Nephron (organoid): Measurements from ENCODE around the gene RIMBP2.

ENCODE experiments used
- H3K27ac Mint-ChIP-seq, 3 experiments: 2 replicates each; pipeline ENCODE4 v1.8.0; 2020; ENCODE audit warnings: mixed read lengths in 3 of 3, mild to moderate bottlenecking in 2 of 3, moderate library complexity in 1 of 3
- H3K27me3 Mint-ChIP-seq: 2 replicates; pipeline ENCODE4 v1.8.0; 2021; ENCODE audit warnings: low read depth, mild to moderate bottlenecking, moderate library complexity, mixed read lengths
- H3K36me3 Mint-ChIP-seq: 2 replicates; pipeline ENCODE4 v1.8.0; 2020; ENCODE audit warnings: low read depth, mixed read lengths
- H3K4me1 Mint-ChIP-seq: 2 replicates; pipeline ENCODE4 v1.8.0; 2020; ENCODE audit warnings: mixed read lengths
- H3K4me3 Mint-ChIP-seq, 3 experiments: 2 replicates each; pipeline ENCODE4 v1.8.0; 2020; ENCODE audit warnings: mild to moderate bottlenecking in 3 of 3, mixed read lengths in 3 of 3, moderate library complexity in 2 of 3
- H3K9me3 Mint-ChIP-seq: 2 replicates; pipeline ENCODE4 v1.8.0; 2020; ENCODE audit warnings: mixed read lengths
- TF ChIP-seq, protein P1 (sequence below), 3 experiments: fragments of 200-600 bp; sonication (generic); IDR thresholded peaks; one replicate each; pipeline ENCODE4 v1.5.0; 2021; ENCODE audit warnings: antibody characterized with exemption in 3 of 3; ENCODE audit not compliant: unreplicated experiment in 3 of 3

Gene RIMBP2

GRCh38 chr12:130621696-130622298, 94.3 kb downstream of the RIMBP2 start:
- Mint-ChIP-seq H3K9me3 (peaks cover 14% of the 10 kb centered on the region), H3K4me1 (no peaks in the 10 kb centered on the region), H3K36me3 (no peaks in the 10 kb centered on the region), H3K27ac (no peak overlapping the region), H3K27me3 (no peaks in the 10 kb centered on the region), H3K4me3 (no peak overlapping the region)
- TF ChIP-seq, protein P1, sequence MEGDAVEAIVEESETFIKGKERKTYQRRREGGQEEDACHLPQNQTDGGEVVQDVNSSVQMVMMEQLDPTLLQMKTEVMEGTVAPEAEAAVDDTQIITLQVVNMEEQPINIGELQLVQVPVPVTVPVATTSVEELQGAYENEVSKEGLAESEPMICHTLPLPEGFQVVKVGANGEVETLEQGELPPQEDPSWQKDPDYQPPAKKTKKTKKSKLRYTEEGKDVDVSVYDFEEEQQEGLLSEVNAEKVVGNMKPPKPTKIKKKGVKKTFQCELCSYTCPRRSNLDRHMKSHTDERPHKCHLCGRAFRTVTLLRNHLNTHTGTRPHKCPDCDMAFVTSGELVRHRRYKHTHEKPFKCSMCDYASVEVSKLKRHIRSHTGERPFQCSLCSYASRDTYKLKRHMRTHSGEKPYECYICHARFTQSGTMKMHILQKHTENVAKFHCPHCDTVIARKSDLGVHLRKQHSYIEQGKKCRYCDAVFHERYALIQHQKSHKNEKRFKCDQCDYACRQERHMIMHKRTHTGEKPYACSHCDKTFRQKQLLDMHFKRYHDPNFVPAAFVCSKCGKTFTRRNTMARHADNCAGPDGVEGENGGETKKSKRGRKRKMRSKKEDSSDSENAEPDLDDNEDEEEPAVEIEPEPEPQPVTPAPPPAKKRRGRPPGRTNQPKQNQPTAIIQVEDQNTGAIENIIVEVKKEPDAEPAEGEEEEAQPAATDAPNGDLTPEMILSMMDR (IDR thresholded peaks at IDR 0.05; ENCODE audit: unreplicated experiment in 3 of 3) = no peak

- TF ChIP-seq, protein P1 (IDR thresholded peaks at IDR 0.05; ENCODE audit: unreplicated experiment in 3 of 3) = no peak
- peaks cover 14% of the 10 kb centered on the region for H3K9me3 Mint-ChIP-seq
These were observed 95.3 kb downstream of the RIMBP2 start for GRCh38 chr12:130620756-130621155.

DNA sequence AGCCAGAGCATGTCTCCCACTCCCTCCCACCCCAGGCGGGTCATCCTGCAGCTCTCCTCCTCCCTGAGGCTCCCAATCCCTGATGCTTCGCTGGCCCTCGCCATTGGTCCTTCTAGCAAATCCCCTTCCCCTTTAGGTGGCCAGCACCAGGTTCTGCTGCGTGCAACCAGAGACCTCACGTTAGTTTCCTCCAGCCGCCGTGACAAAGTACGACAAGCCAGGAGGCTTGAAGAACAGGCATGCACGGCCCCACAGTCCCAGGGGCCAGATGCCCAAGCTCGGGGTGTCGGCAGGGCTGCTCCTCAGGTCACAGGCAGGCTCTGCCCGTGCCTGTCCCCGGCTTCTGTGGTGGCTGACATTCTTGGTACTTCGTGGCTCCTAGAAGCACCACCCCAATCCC, 95.8 kb downstream of the RIMBP2 start:
- Mint-ChIP-seq H3K9me3 (peaks cover 14% of the 10 kb centered on the region), H3K27ac (no peak overlapping the region), H3K4me3 (no peak overlapping the region), H3K4me1 (no peaks in the 10 kb centered on the region), H3K36me3 (no peaks in the 10 kb centered on the region), H3K27me3 (no peaks in the 10 kb centered on the region)
- TF ChIP-seq, protein P1 (IDR thresholded peaks at IDR 0.05; ENCODE audit: unreplicated experiment in 3 of 3) = no peak

More at GRCh38 chr12:130620756-130621155, 95.3 kb downstream of the RIMBP2 start:
- Mint-ChIP-seq H3K27me3 (no peaks in the 10 kb centered on the region), H3K36me3 (no peaks in the 10 kb centered on the region), H3K4me3 (no peak overlapping the region), H3K27ac (no peak overlapping the region), H3K4me1 (no peaks in the 10 kb centered on the region)

DNA sequence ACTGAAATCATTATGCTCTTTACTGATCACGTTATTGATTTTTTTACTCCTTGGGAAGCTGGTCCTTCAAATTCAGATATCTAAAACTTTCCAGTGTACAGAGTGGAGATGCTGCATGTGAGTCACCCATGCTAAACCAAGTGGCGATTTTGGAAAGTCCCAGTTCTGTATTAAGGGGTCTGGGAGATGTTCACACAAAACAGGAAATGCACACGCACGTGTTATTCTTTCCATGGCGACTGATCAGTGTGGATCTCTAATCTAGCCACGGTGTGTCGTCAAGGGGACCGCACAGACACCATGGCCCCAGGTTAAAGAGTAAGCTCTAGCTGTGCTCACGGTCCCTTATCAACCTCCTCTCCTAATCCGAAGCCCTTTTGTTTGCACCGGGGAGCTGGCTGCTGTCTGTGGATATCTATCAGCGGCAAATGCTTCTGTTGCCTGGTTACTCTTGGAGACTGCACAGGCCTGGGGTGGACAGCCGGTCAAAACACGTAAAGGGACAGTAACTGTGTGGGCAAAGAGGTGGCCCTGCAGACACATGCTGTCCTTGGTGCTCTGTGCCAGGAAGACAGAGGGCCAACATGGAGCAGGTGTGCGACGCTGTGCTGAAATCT, 96.6 kb downstream of the RIMBP2 start:
- TF ChIP-seq, protein P1 (IDR thresholded peaks at IDR 0.05; ENCODE audit: unreplicated experiment in 3 of 3) = no peak
- Mint-ChIP-seq H3K4me3 (no peak overlapping the region), H3K4me1 (no peaks in the 10 kb centered on the region), H3K36me3 (no peaks in the 10 kb centered on the region), H3K9me3 (peaks cover 14% of the 10 kb centered on the region), H3K27ac (no peak overlapping the region), H3K27me3 (no peaks in the 10 kb centered on the region)

DNA sequence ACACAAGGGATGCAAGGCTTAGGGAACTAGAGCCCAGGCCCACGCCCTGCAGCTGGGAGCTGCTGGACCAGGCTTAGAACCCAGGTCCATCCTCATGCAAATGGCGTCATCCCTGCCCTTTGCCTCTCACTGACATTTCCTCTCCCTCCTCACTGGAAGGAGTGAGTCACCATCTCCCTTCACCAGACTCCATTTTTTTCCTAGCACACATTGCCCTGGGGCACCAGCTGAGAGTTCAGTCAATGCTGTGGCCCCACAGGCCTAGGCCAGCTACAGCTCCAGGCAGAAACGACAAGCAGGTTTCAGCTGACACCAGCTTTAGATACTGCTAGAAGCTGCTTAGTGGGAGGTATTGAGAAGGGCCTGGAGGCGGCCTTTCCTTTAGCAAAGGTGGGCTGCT, 98.9 kb downstream of the RIMBP2 start:
- H3K4me1 Mint-ChIP-seq = no peaks in the 10 kb centered on the region
- TF ChIP-seq, protein P1 (IDR thresholded peaks at IDR 0.05; ENCODE audit: unreplicated experiment in 3 of 3) = no peak

GRCh38 chr12:130615861-130616345, 100.2 kb downstream of the RIMBP2 start:
- Mint-ChIP-seq H3K27me3 (no peaks in the 10 kb centered on the region), H3K36me3 (no peaks in the 10 kb centered on the region), H3K27ac (no peak overlapping the region), H3K4me1 (no peaks in the 10 kb centered on the region), H3K4me3 (no peak overlapping the region), H3K9me3 (no peaks in the 10 kb centered on the region)
- TF ChIP-seq, protein P1 (IDR thresholded peaks at IDR 0.05; ENCODE audit: unreplicated experiment in 3 of 3) = no peak

More for the DNA sequence above, 98.9 kb downstream of the RIMBP2 start:
- Mint-ChIP-seq H3K4me3 (no peak overlapping the region), H3K9me3 (peaks cover 9% of the 10 kb centered on the region), H3K27me3 (no peaks in the 10 kb centered on the region), H3K27ac (no peak overlapping the region), H3K36me3 (no peaks in the 10 kb centered on the region)
